DMS153 treated with DMSO at 0.1 percent for 48 hours (cell line): ENCODE measurements around the gene SBF2.

Experiments
- DNase-seq: peaks from one replicate; lab custom pipeline; 2025; ENCODE audit not compliant: unreplicated experiment; lab: John Stamatoyannopoulos, UW

Gene SBF2

DNA sequence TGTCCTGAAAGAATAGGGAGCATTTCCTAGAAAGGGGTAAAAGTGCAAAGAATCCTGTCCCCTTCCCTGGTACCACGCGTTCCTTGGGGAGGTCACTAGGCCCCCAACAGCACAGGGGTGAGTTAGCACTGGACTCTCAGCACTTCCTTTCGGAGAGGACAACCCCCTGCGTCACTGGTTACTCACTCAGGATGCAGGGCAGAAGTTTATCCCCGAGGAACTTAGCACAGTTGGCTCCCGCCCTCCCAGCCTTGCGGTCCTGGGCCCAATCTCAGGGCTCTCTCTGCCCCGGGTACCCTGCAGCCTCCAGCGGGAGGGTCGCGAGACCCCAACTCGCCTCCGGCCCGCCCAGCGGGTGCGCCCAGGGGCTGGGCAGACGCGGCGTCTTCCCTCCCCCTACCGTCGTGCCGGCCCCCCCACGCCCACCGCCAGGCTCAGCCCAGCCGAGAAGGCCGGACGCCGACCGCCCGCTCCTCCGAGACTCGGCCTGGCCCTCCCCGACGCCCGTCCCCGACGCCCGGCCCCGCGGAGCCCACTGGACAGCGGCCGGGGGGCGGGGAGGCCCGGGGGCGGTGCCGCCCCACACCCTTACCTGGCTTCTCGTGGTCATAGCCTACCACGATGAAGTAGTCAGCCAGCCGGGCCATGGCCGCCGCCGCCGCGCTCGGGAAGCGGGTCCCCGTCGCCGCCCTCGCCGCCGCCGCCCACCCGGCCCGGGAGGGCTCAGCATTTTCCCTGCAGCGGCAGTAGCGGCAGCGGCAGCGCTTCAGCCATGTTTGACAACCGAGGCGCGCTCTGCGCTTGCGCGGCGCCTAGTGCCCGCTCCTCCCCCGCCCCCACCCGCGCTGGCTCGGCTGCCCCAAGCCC lies at the start of gene SBF2:
Gene SBF2, minus strand, starts transcription at position 797 of the 867 bp plus-strand sequence. Its CDS starts 150 bp downstream, at position 647.
- no peak for DNase-seq

DNA sequence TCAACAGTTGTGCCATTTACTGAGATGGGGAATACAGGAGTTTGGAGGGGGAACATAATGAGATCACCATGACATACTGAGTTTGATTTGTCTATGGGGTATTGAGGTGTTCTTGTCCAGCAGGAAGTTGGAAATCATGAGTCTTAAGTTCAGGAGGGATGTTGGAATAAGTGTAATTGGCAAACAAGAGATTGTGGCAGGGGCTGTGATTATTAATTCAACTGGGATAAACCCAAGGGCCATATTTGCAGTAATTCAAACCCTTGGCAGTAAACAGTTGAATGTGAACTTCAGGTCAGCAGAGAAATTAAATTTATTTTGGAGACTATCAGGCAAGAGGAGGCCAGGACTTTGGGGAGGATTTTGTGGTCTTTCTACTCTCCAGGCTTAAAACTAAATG lies 44.3 kb upstream of the SBF2 start:
- no peak for DNase-seq

- no peak for DNase-seq
Measured at GRCh38 chr11:10333490-10333889, 39.5 kb upstream of the SBF2 start.

DNA sequence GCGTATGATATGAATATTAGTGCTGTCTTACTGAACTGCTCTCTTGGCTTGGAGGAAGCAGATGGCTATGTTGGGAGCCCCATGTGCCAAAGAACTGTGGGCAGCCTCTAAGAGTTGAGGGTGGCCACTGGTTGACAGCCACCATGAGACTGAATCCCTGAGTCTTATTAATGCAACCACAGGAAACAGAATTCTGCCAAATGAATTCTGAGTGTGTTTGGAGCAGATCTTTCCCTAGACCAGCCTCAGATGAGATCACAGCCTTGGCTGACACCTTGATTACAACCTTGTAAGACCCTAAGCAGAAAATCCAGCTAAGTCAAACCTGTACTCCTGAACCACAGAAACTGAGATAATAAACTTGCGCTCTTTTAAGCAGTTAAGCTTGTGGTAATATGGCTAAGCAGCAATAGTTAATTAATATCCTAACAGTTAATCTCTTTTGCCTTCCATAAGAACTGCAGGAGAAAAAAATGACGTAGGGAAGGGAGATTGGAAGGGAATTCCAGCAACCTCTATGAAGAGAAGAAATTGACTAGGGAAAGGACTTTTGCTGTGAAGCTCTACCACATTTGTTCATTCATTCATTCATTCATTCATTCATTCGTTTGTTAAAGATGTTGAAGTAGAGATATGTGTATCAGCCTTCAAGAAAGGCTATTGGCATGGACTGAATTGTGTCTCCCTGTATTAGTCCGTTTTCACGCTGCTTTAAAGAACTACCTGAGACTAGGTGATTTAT lies 37.7 kb upstream of the SBF2 start:
- DNase-seq: no peak

- DNase-seq: no peak
Measured at GRCh38 chr11:10329935-10330334, 35.9 kb upstream of the SBF2 start.

DNA sequence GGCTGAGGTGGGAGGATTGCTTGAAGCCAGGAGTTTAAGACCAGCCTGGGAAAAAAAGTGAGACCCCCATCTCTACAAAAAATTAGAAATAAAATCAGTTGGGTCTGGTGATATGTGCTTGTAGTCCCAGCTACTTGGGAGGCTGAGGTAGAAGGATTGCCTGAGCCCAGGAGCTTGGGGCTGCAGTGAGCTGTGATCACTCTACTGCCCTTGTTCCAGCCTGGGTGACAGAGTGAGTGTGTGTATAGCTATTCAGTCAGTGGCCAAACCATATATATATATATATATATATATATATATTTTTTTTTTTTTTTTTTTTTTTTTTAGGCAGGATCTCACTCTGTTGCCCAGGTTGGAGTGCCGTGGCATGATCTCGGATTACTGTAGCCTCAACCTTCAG lies 35.3 kb upstream of the SBF2 start:
- no peak for DNase-seq

DNA sequence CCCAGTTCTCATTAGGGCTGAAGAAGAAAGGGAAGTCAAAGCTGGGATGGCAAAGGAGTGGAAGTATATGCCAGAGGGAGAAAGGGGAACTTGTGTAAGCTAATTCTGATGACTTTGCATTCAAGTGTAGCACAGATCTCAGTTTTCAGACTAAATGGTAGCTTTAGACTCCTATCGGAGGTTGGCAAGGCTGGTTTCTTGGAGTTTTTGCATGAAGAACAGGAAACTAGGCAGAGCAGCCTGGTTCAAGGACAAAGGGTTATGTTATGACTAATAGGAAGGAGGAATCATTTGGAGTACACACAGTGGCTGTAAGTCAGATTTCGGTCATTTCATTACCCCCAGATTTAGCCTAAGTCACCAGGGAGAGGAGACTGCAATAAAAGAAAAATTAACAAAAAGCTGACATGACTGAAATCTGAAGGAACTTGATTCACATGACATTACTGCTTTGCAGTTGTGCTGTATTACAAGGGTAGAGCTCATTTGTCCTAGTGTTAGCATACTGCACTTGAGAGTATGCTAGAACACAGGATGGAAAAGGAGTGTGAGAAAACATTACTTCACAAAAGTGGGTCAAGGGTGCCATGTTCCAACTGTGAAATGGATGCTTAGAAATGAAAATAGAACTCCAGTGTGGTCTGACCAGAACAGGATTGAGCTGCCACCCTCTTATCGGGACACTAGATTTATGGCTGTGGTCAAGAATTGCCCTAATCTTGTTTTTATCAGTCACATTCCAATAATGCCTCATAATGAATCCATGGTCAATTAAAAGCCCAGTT lies 34.5 kb upstream of the SBF2 start:
- DNase-seq: no peak

DNA sequence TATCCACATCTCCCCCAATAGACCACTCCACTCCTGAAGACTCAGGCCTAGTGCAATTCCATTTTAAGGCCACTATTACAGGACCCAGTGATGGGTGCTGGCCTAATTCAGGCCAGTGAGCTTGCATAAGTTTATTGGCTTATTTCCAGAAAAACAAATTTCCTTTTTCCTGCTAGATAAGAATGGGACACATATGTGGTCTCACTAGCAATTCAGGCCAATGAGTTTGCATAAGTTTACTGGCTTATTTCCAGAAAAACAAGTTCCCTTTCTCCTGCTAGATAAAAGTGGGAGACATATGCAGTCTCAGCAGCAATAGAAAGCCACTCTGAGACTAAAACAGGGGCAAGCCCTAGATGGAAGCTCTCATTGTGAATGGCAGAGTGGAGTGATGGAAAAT lies 33.2 kb upstream of the SBF2 start:
- no peak for DNase-seq

- no peak for DNase-seq
Measured at GRCh38 chr11:10326012-10326964, 32.3 kb upstream of the SBF2 start.

DNA sequence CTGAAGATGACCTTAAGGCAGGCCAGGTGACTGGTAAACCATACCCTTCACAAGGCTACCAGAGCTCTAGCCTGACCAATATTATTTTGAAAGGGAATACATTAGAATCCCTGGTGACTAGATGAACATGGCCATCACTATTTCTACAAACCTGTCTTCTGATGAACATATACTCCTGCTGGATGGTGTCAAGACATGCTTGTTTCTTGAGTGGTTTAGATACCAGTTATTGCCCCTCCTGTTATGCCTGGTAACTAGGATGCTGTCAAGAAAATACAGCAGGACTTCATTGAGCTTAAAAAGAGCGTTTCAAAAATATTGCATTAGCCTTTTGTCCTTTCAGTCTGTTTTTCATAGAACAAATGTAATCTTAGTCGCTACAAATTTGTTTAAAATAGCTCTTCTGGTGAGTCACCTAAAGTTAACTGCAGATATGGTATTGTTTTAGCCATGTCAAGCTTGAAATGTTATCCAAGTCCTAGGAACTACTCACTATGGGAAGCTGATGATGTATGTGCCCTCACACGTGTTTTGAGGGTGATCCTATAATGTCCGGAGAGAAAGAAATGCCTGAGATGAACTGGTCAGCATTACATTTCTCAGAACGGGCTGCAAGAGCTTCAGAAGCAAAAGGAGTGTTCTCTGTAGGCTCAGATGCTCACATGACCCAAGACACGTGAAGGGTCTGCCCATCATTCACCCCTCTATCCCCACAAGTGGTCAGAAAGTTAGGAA lies 31.4 kb upstream of the SBF2 start:
- DNase-seq: no peak

DNA sequence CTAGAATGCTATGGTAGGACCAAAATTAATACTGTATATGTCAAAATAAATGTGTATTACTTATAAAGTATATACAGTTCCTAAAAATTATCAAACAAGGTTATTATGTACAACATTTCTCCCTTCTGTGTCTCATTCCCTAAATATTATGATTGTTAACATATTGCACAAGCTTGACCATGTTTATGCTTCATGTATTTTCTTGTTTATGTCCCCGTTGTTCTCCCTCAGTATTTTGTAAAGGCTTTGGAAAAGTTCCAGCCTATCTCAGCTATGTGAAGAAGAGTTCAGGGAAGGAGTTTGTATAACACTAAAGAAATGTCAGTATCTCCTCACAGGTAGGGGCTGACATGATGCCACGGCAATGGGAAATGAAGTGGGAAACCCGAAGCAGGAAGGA lies 30.5 kb upstream of the SBF2 start:
- no peak for DNase-seq

DNA sequence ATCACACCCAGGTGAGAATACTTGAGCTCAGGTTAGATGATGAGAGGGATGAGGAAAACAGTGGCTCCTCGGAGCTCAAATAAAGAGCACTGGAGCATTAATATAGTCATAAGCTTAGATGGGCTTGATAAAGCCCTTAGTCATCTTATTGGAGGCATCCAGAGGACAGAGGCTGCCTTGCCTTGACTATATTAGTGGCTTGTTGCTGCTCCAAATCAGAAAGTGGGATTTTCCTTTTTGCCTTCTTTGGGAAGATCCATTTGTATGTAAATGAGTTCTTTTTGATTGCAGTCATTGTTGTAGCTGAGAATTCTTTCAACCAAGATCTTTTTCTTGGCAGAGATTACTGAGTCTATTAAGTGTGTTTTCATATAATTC lies 29.8 kb upstream of the SBF2 start:
- no peak for DNase-seq

DNA sequence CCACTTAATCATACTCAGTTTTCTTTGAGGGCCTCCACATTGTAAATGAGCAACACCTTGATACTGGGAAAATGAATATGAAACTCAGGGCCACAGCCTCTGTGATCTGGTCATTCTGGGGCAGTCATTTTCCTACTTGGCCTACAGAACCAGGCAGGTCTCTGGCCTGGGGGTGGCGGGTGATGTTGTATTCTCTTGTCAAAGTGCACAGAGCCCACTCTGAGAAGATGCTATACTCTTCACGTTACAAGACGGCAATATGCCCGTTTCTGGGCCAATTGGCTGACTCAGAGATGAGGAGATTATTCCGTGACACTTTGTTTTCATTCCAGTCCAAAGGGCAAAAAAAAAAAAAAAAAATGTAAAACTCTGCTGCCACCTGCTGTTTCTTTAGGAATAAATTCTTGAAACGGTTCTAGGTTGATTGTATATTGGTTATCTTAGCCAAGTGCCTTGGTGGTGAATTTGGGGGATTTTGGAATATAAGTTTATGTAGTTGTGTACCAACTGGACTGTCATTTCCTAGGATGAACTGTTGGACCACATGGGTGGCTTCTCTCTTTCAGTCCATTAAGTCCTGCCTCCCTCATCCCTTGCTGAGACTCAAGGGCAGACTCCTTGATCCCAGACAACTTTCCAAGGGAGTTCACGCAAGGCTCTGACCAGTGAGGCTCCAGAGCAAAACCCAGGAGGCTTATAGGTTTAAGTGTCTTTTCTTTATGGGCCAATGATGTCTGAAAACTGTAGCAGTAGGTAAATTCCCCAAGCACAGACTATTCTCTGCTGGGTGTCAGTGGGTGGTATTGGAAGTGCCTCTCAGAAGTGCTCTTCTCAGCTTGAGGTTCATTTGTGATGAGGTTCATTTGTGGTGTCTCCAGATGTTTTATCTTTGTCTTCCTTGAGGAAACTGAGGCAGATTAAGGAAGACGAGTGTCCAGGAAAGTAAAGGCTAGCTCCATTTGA lies 29.1 kb upstream of the SBF2 start:
- DNase-seq: peak; percentile 61

DNA sequence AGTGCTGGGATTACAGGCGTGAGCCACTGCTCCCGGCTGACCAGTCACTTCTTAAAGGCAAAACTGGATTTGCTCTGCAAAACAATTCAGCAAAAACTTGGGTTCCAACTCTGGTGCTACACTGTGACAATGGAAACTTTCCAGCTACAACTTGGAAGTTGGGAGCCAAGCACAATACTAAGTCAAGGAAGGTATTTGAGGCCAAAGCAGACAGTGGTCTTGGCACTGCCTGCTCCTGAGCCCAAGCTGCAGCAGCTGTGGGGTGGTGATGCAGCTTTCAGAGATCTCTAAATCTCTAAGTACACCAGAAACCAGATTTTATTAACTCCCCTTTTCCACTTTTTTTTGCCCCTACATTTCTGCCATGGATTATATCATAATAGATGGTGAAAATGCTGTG lies 28.4 kb upstream of the SBF2 start:
- no peak for DNase-seq

GRCh38 chr11:10320736-10321465 lies 26.9 kb upstream of the SBF2 start:
- DNase-seq: no peak

- DNase-seq: no peak
Measured at GRCh38 chr11:10319702-10320558, 25.9 kb upstream of the SBF2 start.

DNA sequence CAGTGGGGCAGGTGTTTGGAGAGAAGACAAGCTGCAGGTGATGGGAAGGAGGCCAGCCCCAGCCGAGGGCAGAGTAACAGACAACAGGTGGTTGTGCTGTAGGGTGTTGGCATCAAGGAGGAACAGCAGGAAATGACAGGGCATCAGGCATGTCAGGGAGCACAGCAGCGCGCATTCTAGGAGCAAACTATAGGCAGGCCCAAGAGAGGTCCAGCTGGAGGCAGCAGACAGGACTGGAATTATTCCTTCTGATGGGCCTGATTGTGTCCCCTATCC lies 24.4 kb upstream of the SBF2 start:
- DNase-seq: peak; percentile 63
